ENCODE results near the gene KANSL3.

DNA sequence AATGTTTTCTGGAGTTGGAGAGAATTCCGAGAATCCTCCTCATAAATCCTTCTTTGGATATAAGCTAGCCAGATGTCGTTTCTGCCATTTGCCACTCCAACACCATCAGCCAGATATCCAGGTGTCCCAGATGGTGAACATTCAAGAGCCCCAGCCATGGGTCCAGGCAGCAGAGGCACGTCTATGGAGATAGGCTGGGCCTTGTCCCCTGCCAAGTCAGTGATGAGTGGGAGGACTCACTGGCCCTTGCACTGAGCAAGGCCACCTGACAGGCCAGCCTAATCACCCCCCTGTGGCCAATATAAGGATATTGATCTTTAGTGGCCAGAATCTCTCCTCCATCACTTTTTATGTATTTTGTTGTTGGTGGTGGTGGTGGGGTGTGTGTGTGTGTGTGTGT lies 73.5 kb downstream of the KANSL3 start:
- TF ChIP-seq ARNT (IDR thresholded peaks at IDR 0.05) (no peak), FOXK2 (IDR thresholded peaks at IDR 0.05) (no peak), ELF4 (IDR thresholded peaks at IDR 0.05) (no peak), BHLHE40 (IDR thresholded peaks at IDR 0.05; ENCODE audit: borderline replicate concordance) (no peak), FOXA1 (IDR thresholded peaks at IDR 0.05) (no peak), SP1 (IDR thresholded peaks at IDR 0.05) (no peak), NFRKB (IDR thresholded peaks at IDR 0.05) (no peak), FOXM1 (IDR thresholded peaks at IDR 0.05; ENCODE audit: borderline replicate concordance) (no peak)
- TF ChIP-seq, protein P1, sequence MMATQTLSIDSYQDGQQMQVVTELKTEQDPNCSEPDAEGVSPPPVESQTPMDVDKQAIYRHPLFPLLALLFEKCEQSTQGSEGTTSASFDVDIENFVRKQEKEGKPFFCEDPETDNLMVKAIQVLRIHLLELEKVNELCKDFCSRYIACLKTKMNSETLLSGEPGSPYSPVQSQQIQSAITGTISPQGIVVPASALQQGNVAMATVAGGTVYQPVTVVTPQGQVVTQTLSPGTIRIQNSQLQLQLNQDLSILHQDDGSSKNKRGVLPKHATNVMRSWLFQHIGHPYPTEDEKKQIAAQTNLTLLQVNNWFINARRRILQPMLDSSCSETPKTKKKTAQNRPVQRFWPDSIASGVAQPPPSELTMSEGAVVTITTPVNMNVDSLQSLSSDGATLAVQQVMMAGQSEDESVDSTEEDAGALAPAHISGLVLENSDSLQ (IDR thresholded peaks at IDR 0.05) = no peak

All from HEK293T (cell line).